Lower leg skin (tissue), 3 donors: Measurements from ENCODE around the gene PEX13.

Experiments used
- CTCF ChIP-seq, 3 donors: fragments of 450-650 bp; IDR thresholded peaks; one replicate each; pipeline ENCODE4 v1.5.1; 2016; ENCODE audit warnings: antibody characterized with exemption in 3 of 3, mild to moderate bottlenecking in 3 of 3, moderate library complexity in 2 of 3
- POLR2A ChIP-seq, 2 donors: fragments of 450-650 bp; IDR thresholded peaks; one replicate each; pipeline ENCODE4 v1.6.1; 2016 to 2017; ENCODE audit warnings: antibody characterized with exemption in 2 of 2, mild to moderate bottlenecking in 1 of 2, moderate library complexity in 1 of 2

DNA sequence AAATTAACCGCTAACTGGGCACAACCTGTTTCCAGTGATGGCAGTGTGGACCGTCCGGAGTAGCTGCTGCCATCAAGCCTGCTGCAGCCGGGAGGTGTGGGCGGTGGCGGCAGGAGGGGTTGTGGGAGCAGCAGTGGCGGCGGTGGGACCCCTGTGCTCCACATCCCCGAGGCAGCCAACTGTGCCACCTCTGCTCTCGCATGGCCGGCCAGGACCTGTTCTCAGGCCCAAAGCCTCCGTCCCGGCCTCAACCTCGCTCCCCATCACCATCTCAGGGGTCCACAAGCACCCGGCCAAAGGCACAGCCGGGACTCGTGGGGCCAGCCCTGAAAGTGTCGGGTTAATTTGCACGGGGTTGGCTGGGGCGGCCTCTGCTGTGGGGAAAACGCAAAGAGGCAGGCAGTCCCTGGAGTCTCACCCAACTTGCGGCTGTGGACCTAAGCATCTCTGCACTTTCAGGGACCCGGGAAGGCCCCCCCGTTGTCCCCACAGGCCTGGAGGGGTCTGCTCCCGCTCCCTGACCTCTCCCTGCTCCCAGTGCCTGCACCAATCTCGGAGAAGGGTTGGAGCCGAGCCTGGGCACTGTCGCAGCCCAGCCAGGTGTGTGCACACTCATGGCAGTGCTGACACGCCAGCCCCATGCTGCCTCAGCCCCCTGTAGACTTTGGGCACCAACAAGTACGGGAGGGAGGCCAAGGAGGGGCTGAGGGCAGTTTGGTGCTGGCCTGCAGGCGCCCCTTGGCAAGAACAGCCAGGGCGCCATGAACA lies 44.4 kb upstream of the PEX13 start:
- TF ChIP-seq CTCF (IDR thresholded peaks at IDR 0.05) (no peak), POLR2A (IDR thresholded peaks at IDR 0.05) (no peak)
